Activated CD4-positive, alpha-beta T cell treated with anti-CD3 and anti-CD28 coated beads, Interleukin-2, Interleukin-6, amounts not matched to agents 100 ng/mL and 50 ng/mL, durations not matched to agents 16 hours and 8 hours (primary cell): ENCODE results near the gene DSG2.
"Not testable (repeated sequence)": the region's sequence is repeated elsewhere in the genome, so short reads cannot be mapped to it uniquely, and the experiment has no call there.

ENCODE experiments used
- DNase-seq: peaks from one replicate; pipeline ENCODE4 v3.0.0-alpha.2; 2020

Gene DSG2

DNA sequence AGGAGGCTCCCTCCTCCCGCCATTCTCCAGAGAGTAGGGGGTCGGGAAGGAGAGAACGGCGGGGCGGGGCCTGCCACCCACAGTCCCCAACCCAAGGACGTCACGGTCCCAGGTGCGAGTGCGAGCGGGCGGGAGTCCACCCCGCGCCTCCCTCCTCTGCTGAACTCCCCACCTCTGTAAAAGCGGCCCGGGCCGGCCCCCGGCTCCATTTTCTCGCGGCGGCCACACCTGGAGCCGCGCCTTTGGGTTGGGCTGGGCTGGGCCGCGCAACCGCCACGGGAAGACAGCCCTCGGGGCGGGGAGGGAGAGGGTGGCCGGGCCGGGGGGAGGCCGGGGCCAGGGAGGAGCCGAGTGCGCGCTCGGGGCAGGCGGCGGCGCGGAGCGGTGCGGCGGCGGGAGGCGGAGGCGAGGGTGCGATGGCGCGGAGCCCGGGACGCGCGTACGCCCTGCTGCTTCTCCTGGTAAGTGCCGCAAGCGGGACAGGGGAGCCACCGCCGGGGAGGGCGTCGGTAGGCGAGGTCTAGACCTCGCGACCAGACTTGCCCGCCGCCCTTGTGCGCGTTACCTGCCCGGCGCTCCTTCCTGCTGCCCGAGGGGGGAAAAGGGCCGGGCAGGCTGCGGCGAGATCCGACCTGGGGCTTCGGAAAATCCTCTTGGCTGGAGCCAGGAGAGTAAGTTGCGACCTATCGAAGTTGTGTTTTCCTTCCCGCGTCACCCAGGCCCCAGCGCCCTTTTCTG is at the start of gene DSG2:
Gene DSG2, plus strand, starts transcription at position 342 of the 738 bp plus-strand sequence. Its CDS starts 75 bp downstream, at position 417.
- peak; percentile 28 for DNase-seq

- no peak for DNase-seq
These were observed 47.6 kb upstream of the DSG2 start for GRCh38 chr18:31450409-31450808.

DNA sequence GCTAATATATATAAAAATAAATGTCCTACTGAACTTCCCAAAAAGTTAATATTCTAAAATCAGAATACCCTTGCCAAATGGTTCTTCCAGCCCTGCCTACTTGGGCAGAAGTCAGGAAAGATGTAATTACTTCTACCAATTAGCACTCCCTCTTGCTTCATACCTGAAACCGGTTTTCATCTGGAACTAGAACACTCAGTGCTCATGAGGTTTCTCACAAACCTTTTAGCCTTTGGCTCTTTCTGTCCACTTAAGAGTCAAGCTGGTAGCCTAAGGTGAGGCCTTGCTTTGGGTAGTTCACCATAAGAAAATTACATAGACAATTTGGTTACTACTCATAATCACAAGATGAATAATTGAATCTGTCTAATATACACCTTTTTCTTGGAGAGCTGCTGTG is 46.4 kb upstream of the DSG2 start:
- no peak for DNase-seq

DNA sequence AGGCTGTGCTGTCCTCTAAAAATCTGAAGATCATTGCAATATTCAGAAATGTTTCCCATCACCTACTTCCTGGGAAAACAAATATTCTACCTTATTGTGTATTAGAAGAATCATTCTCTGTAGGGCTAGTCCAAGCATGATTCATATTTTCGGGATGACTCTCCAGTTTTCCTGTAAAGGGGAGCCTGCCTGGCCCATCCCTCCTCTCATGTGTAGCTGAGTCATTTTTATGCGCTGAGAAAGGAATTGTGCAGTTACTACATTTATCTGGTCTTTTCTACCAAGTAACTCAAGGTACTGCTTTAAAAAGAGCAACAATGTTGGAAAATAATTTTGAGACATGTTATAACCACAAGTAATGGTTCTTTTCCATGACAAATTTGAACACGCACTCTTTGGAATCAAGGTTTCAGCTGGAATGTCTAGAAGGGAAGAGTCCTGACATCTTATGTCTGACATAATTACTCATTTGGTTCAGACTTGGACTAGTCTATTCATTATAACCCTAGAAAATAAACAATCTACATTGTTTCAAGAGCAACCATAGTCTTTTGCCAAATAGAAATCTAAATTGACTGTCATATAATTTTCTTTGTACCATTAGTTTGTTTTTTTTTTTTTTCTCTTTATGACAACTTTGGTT is 43.8 kb upstream of the DSG2 start:
- DNase-seq: no peak

- no peak for DNase-seq
These were observed 28.3 kb upstream of the DSG2 start for GRCh38 chr18:31469629-31470028.

DNA sequence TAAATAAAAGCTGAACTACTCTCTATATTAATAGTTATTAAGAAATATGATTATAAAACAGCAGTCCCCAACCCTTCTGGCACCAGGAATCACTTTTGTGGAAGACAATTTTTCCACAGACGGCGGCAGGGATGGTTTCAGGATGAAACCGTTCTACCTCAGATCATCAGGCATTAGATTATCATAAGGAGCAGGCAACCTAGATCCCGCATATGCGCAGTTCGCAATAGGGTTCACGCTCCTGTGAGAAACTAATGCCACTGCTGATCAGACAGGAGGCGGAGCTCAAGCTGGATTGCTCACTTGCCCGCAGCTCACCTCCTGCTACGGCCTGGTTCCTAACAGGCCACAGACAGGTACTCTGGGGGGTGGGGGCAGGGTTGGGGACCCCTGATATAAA is 19.3 kb upstream of the DSG2 start:
- no peak for DNase-seq

DNA sequence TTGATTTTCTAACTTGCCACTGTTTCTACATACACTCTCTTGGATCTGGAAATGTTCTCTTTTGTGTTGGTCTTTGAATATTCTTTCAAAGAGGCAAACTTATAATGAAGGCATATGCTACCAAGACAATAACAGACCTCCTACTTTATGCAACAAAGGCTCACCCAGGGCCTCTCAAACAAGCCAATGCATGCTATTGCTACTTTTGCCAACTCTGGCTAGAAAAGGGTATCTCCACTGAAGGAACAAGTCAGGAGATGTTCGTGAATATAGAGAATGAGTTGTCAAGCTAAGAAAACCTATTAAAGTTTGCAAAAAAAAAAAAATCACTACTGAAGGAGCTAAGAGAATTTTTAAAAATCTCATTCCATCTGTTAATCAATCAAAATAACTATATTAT is 15.9 kb upstream of the DSG2 start:
- no peak for DNase-seq

DNA sequence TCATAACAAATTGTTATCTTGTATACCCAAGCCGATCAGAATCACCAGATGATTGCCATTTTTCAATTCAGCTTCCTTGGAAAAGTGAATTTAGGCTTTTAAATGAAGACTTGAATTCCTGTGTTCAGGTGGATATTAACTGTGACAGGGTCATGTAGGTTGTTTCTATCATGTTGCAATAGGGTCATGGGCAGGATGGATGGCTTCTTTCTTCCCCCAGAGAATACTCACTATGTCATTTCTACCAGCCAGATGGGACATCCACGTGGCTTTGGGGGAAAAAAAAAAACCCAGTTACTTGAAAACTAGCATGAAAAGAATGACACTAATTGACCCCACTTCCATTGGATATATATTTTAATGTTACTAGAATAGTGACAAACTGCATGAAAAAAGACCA is 14.6 kb upstream of the DSG2 start:
- DNase-seq: no peak

- no peak for DNase-seq
These were observed 13.5 kb upstream of the DSG2 start for GRCh38 chr18:31484461-31484860.

DNA sequence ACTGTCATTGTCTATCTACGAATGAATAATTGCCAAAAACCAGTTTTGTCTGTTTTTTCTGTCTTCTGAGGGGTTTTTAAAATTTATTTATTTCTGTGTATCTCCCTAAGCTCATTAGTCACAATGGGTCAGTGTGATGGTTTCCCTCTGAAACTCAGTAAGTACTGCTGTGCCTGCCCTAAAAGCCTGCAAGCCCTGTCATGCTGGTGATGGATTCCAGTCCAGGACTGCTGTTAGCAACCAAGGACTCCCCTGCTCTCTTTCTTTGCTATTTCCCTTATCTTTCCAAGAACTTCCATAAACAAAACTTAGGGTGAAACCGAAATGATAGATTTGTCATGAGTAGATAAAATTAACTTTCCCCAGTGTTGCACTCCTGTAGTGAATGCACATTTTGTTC is 11.8 kb upstream of the DSG2 start:
- no peak for DNase-seq

GRCh38 chr18:31487246-31488015 is 10.5 kb upstream of the DSG2 start:
- DNase-seq: no peak

DNA sequence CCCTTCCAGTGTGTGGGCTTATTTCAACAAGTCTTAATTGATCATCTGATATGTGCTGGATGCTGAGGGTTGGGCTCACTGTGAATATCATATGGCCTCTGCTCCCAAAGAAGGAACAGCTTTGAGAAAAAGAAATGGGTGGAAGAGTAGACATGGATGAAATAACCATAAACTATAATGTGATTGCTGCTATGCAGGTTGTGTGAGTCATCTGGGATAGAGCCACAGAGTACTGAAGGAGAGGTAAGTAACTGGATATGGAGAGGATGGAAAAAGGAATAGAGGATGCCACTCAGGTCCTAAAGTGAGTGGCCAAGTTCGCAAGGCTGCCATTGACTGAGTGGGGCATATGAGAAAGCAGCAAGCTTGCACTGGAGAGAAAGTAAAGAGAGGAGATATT is 8.7 kb upstream of the DSG2 start:
- no peak for DNase-seq

GRCh38 chr18:31490387-31490786 is 7.6 kb upstream of the DSG2 start:
- peak; percentile 23 for DNase-seq

GRCh38 chr18:31490833-31491232 is 7.1 kb upstream of the DSG2 start:
- no peak for DNase-seq

DNA sequence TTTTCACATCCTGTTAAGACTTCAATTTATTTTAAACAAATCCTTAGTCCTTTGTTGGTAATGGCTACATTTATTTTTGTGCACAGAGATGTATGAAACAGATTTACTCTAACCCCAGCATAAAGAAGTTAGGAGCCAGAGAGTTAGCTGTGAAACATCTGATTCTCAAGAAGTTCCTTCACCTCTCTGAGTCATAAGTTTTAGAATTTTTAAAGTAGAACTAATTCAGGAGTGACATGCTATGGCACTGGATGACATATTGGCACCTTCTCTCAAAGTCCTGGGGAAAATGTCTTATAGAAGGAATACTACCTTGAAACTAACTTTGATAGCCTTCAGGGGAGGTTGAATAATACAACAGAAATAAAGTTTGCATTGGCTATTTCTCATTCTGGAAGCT is 6.4 kb upstream of the DSG2 start:
- no peak for DNase-seq

DNA sequence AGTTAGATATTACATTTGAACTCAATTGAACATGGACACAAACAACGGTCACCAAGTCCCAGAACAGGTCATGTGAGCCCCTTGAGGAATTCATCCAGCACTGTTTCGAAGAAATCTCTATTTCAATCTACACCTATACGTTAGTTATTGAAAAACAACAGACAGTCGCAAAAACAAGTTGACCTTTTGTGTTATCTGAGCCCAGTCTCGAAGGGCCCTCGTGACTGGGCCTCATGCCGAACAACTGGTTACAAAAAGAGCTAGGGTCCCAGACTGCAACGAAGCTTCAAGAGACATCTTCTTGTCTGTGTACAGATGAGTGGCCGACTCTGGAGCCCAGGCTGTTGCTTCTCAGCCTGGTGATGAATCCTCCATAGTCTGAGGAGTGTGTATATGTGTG is 5.3 kb upstream of the DSG2 start:
- no peak for DNase-seq

- DNase-seq: no peak
These were observed 4.8 kb upstream of the DSG2 start for GRCh38 chr18:31493171-31493570.

DNA sequence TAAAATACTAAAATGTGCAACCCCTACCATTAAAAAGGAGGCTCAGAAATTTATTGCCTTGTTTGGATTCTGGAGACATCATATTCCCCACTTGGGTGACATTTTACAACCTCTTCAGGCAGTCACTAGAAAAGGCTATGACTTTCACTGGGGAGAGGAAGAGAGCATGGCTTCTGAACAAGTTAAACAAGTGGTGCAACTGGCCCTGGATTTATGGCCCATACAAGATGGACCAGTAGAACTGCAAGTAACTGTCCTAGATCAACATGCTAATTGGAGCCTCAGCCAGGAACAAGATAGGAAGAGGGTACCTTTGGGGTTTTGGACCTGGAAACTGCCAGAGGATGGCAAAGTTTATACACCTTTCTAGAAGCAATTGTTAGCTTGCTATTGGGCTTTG is 4.0 kb upstream of the DSG2 start:
- no peak for DNase-seq

GRCh38 chr18:31494705-31495244 is 3.2 kb upstream of the DSG2 start:
- not testable (repeated sequence) for DNase-seq

DNA sequence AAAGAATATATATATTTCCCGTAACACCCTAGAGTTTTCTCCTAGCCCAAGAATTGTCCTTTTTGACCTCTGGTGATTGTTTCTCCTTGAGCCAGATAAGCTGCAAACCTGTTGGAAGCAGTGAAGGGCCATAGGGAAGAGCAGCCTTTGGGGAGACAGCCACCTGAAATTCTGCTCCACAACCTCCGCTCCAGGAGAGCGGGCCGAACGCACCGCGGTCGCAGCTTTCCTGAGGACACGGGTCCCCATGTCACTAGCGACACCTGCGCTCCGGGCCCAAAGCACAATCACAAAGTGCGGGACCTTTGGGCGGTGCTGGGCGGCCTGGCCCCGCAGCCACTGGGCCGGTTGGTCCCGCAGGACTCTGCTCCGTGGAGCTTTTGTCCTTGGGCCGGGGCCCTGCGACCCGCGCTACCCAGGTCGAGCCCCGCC is 557 bp upstream of the DSG2 start:
- no peak for DNase-seq

GRCh38 chr18:31498574-31499524 is 872 bp downstream of the DSG2 start:
- DNase-seq: no peak

DNA sequence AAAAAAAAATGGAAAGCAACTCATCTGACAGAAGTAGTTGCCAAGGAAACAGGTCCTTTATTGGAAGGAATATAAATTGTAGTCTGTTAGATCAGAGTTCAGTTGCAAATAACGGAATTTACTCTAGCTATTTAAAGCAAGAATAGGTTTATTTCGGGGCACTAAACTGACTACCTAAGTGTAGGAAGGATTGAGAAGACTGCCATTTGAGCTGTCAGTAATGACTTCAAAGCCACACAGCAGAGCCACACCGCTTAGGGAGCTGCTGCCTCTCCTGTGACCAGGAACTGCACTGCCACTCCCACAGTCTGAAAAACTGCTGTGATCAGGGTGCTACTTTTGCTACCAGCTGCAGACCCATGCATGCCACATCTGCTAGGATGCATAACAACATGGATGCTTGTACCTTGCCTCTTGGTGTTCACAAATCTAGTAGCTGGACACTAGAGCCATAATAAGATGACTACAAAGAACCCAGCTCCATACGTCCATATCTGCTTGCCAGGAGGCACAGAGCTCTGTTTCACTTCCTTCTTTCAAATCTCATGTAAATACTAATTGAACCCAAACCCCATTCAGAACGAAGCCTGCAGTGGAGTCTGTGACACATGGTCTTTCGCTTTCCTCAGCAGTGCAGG is 2.2 kb downstream of the DSG2 start:
- DNase-seq: no peak
